ENCODE data around the gene PPFIBP1.
"Not testable (repeated sequence)": the region's sequence is repeated elsewhere in the genome, so short reads cannot be mapped to it uniquely, and the experiment has no call there.

PPFIBP1 gene

GRCh38 chr12:27544858-27545257, 20.9 kb downstream of the PPFIBP1 start:
- not testable (repeated sequence) for DNase-seq

GRCh38 chr12:27545665-27546064, 21.7 kb downstream of the PPFIBP1 start:
- DNase-seq, result no peak

DNA sequence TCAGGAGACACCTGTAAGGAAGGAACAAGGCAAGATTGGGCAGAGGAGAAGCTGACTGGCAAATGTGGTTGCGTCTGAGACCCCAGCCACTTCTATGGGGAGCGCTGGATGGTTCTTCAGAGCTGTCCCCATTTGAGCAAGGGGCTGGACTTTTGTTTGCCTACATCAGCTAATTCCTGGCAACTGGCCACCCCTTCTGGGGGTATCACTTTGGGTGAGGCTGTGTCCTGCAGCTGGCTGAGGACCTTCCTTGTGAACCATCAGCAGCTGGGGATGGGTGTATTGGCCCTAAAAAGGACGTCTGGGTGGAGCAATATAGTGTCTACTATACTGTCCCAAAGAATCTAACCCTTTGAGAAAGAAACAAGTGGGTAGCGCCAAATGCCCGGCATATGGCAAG, 23.6 kb downstream of the PPFIBP1 start:
- DNase-seq, result no peak

DNA sequence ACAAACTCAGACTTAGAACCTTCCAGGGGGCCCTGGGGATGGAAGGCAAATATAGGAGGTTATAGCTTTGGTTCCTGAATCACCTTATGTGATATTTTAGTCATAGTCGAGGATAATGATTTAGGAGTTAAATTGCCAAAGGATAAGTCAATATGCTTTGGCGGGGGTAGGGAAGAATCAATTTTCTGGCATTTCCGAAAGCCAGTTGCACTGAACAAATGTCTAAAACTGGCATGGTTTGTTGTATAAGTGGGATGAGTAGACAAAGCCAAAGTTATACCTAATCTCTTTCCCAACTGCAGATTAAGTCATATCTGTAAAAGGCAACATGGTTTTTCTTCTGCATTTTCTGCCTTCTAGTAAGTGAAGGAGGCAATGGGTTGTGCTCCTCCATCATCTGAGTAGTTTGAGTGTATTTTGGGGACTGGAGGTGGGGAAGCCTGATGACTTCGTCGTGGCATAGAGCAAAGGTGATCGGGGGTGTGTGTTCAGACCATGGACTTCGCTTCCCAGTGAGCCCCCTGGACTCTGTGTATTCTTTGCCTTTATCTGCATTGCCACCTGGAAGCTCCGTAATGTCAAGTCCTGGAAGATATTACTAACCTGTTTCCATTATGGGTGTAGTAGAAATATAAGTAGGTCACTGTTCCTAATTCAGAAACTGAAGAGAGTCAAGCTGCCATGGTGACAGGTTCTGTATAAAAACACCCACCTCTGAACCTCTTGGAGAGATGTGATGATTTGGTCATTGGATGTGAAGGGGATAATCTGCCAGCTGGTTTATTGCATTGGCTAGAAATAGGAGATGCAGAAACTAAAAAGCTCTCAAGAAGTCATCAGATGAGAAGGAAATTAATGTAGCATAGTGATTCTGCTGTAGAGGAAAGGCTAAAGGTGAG, 24.5 kb downstream of the PPFIBP1 start:
- no peak for DNase-seq

DNA sequence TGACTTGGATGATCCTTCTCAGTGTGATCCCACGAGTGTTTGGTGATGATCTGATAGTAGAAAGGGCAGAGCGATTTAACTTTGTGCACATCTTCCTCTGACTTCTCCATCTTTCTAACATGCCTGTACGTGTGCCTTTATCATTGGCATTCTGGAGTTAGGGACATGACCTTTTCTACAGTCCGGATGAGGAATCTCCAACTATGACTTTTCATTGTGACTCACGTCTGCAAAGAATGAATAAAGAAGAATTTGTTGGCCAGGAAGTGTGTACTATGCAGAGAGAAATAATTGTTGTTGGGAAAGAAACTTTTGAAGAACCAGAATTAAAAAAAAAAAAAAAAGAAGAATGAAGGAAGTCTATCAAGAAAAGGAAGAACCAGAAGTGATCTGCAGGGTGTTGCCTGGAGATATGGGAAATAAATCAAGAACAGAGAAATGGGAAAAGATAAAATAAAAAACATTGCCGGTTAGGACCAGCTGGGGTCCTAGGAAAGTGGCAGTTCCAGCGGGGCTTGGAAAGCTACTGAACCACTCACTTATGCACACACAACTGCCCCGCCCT, 25.3 kb downstream of the PPFIBP1 start:
- no peak for DNase-seq

DNA sequence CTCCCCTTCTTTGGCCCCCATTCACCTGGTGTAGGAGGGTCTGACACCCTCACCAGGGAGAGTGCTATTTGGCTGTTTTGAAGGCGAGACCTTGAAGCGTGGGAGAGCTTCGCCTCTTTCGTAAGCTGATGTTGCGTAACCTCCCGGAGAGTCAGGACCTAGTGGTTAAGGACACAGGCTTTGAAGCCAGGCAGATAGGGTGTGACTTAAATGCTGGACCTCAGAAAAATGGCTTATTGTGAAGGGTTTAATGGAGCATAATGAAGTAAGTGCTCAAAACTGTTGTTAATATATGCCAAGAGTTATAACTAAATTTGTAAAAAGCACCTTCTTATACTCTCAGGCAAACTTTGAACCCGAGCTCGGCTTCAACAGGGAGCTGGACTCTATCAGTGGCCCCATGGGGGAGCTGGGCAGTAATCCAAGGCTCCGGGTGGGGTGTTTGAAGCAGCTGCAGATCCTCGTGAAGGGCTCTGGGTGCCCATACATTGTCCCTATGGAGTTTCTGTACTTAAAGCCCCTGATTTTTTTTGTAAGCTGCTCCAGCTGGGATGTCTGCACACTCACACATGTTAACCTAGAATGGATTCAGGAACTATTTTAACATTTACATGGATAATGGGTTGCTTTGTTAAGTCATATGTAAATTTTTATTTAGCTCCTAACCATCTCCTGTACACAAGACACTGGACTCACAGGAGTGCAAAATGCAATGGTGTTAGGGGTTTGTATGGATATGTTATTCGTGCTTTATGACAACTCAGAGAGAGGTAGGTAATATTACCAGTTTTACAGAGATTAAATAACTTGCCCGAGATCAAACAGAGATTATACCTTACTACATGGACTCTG, 26.0 kb downstream of the PPFIBP1 start:
- no peak for DNase-seq

DNA sequence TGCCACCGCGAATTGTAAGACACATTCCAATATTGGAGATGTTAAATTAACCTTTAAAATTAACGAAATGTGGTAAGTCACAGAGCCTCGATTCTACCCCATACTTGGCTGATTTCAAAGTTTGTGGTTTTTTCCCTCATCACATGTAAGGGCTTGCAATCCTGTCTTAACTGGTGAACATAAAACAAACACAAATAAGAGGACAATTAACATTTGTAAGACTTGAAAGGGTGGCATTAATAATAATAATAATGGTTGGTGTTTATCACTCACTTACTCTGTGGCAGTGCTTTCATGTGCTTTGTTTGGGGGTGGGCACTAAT, 26.6 kb downstream of the PPFIBP1 start:
- no peak for DNase-seq

- no peak for DNase-seq
Measured at GRCh38 chr12:27551172-27551840, 27.3 kb downstream of the PPFIBP1 start.

DNA sequence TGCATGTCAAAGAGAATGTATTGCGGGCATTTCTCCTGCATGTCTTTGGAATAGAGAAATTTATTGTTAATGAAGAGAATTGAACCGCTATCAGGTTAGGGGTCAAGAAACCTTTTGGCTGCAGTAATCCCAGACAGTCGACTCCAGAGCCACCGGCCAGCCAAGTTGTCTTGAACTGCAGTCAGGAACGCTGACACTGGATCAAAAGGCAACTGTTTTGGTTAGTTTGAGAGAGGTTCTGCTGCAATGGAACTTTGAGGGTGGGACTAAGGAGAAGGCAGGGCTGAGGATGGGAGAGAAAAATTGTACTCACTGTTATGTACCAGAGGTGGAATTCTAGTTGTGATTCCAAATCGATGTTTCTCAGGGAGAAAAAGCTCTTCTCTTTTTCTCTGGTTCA, 28.2 kb downstream of the PPFIBP1 start:
- DNase-seq, result no peak

GRCh38 chr12:27552886-27553560, 29.0 kb downstream of the PPFIBP1 start:
- DNase-seq, result no peak

DNA sequence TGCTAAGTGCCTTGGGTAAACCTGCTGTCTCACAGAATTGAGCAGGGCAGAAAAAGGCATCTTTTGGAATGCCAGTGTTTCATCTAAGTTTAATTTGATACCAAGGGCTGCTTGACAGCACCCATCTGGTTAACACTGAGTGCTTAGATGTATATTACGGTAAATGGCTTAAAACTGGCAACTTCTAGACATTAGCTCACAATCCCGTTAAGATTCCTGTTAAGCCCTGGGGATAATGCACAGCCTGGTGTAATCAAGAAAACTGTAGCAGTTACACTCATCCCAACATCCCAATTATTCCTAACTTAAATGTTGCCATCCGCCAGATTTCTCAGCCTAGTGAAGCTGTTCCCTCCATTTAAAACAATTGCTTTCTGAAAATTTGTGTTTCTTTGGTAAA, 29.9 kb downstream of the PPFIBP1 start:
- no peak for DNase-seq

- DNase-seq, result no peak
Measured at GRCh38 chr12:27554421-27555186, 30.6 kb downstream of the PPFIBP1 start.

- no peak for DNase-seq
Measured at GRCh38 chr12:27555361-27555760, 31.4 kb downstream of the PPFIBP1 start.

DNA sequence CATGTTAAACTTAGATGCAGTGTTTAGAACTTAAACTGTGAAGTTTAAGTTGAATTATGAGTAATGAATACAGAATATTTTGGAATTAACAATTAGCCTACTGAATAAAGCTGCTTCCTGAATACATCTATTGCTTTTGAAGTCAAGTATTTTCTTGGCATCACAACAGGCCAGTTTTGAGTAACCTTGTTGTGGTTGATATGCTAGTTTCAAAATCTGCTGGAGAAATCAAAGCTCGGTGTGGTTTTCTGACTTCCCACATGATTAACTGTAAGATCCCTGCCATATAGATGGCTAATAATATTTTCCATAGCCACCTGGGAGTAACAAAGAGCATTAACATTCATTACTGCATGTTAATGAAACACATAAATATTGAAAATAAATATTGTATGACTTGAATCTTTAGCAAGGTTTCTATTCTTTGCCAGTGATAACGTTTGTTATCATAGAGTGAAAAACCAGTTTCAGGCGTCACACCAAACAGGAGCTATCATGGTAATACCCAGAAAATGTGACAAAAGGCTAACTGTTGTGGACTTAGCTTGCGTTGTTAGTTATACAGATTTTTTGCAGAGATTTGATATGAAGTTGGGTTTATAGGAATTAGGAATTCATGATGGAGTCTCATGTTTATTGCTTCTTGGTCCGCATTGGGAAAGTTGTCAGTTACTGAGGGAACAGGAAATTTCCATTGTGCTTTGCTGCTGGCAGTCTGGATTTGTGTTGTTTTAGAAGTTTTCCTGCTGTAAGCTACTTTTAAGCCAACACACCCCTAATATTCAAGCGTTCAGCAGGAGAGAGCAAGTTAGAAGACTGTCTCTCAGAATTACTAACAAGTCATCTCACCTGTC, 32.1 kb downstream of the PPFIBP1 start:
- DNase-seq, result no peak

GRCh38 chr12:27560126-27560525, 36.1 kb downstream of the PPFIBP1 start:
- no peak for DNase-seq

DNA sequence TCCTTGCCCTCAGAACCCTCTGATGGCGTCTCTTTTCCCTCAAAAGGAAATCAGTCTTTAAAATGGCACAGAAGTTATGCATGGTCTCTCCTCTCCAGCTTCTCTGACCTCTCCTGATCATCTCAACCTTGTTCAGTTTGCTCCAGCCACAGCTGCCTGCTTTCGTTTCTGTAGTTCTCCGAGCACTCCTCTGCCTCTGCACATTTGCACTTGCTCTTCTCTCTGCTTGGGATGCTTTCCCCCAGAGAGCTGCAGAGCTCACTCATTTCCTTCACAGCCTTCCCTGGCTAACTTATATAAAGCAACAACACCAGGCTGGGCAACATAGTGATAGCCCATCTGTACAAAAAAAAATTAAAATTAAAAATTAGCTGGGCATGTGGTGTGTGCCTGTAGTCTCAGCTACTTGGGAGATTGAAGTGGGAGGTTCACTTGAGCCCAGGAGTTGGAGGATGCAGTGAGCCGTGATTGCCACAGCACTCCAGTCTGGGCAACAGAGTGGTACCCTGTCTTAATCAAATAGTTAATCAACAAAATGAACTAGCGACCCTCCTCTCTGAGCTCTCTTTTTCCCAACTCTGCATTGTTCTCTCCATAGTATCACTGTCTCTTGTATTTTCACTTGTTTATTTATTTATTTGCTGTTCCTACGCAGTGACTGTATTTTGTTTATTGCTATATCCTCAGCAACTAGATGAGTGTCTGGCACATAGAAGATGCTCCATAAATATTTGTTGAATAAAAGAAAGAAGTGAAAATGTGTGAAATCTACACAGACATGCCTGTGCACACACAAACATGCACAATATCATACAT, 37.7 kb downstream of the PPFIBP1 start:
- DNase-seq, result no peak

- no peak for DNase-seq
Measured at GRCh38 chr12:27564612-27565213, 40.7 kb downstream of the PPFIBP1 start.

DNA sequence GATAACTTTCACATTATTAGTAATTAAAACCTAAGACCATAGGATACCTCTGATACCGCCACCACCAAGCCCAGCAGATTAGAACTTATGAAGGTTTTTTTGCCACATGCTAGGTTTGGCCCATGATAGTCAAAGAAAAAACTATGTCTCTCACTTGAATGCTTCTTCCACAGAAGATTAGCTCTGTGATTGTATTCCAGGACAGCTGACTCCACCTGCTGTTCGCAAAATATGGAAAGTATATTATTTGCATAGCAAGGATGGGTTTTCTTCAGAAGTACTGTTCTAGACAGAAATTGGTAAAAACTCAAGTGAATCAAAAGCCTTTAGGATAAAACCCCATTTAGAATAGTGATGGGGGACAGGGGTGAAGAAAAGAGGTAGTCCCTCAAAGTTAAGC, 42.2 kb downstream of the PPFIBP1 start:
- no peak for DNase-seq

DNA sequence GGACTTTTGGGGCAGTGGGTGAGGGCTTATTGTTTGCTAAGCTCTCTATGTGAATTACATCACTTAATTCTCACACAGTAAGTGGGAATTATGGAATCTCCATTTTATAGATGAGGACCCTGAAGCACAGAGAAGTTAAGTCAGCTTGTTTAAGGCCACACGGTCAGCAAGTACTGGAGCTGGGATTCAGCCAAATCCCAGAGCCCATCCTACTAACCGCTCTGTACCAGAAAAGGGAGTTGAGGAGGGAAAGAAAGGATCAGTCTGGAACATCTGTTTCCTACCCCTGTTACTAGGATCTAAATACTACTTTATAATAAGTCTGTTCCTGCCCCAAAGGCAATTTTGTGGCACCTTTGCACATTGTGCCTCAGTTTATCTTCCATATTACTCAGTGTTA, 42.6 kb downstream of the PPFIBP1 start:
- DNase-seq, result no peak

GRCh38 chr12:27571463-27571862, 47.5 kb downstream of the PPFIBP1 start:
- DNase-seq, result no peak
